ENCODE measurements around the gene CASKIN1.
"Not testable (repeated sequence)": the region's sequence is repeated elsewhere in the genome, so short reads cannot be mapped to it uniquely, and the experiment has no call there.

GRCh38 chr16:2240331-2240730 is 43.9 kb upstream of the CASKIN1 start:
- TF ChIP-seq POLR2A (IDR thresholded peaks at IDR 0.05; ENCODE audit: low read length); GATA1 (IDR thresholded peaks at IDR 0.05; ENCODE audit: low read depth, low read length): not testable (repeated sequence)
